ENCODE data around the gene ATP5F1D.

DNA sequence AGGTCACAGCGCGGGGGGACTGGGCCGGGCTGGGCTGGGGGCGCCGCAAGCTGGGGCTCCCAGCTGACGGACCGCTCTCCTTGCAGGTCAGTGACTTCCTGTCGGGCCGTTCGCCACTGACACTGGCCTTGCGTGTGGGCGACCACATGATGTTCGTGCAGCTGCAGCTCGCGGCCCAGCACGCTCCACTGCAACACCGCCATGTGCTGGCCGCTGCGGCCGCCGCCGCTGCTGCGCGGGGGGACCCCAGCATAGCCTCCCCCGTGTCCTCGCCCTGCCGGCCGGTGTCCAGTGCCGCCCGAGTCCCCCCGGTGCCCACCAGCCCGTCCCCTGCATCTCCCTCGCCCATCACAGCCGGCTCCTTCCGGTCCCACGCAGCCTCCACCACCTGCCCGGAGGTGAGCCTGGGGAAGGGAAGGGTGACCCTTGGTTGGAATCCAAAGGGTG is 12.6 kb downstream of the ATP5F1D start:
- TF ChIP-seq, protein P1, sequence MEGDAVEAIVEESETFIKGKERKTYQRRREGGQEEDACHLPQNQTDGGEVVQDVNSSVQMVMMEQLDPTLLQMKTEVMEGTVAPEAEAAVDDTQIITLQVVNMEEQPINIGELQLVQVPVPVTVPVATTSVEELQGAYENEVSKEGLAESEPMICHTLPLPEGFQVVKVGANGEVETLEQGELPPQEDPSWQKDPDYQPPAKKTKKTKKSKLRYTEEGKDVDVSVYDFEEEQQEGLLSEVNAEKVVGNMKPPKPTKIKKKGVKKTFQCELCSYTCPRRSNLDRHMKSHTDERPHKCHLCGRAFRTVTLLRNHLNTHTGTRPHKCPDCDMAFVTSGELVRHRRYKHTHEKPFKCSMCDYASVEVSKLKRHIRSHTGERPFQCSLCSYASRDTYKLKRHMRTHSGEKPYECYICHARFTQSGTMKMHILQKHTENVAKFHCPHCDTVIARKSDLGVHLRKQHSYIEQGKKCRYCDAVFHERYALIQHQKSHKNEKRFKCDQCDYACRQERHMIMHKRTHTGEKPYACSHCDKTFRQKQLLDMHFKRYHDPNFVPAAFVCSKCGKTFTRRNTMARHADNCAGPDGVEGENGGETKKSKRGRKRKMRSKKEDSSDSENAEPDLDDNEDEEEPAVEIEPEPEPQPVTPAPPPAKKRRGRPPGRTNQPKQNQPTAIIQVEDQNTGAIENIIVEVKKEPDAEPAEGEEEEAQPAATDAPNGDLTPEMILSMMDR (IDR thresholded peaks at IDR 0.05; ENCODE audit: low read depth, low read length) = no peak
- TF ChIP-seq MYC (IDR thresholded peaks at IDR 0.05; ENCODE audit: low read depth, low read length) = no peak

Data from NB4 (cell line).